Esophagus muscularis mucosa (tissue), 3 donors: ENCODE measurements around the gene LRRC72.

ENCODE experiments used
- CTCF ChIP-seq, 3 experiments: fragments of 200-600 bp in 2 of 3; fragments of 450-650 bp in 1 of 3; sonication (generic) in 2 of 3; IDR thresholded peaks; one replicate each; pipeline ENCODE4 v1.5.1; 2017 to 2019; ENCODE audit warnings: antibody characterized with exemption in 3 of 3, mild to moderate bottlenecking in 2 of 3, moderate library complexity in 1 of 3
- POLR2A ChIP-seq: fragments of 450-650 bp; IDR thresholded peaks from one replicate; pipeline ENCODE4 v1.6.1; 2017; ENCODE audit warnings: antibody characterized with exemption, moderate library complexity, mild to moderate bottlenecking, low read depth
- POLR2AphosphoS5 ChIP-seq, 2 donors: sonication (generic); formaldehyde crosslinking; IDR thresholded peaks; one replicate each; pipeline ENCODE4 v1.6.1; 2017; ENCODE audit warnings: antibody characterized with exemption in 2 of 2

- TF ChIP-seq POLR2A (no peak), CTCF (IDR thresholded peaks at IDR 0.05) (no peak), POLR2AphosphoS5 (IDR thresholded peaks at IDR 0.05) (no peak)
Observed at GRCh38 chr7:16548428-16548827, 21.8 kb downstream of the LRRC72 start.
